HAP-1 (cell line): ENCODE data around the gene ERCC6L2.

Experiments
- DNase-seq, 2 experiments: peaks; one replicate each; pipeline ENCODE4 v3.0.0-alpha.2; 2016 to 2020; ENCODE audit warnings: low spot score in 2 of 2
- H3K27me3 ChIP-seq: fragments of 250-450 bp; sonication (Bioruptor Pico); 2 replicates; pipeline ENCODE4 v1.5.1; 2020; ENCODE audit warnings: low read depth, mild to moderate bottlenecking, moderate library complexity
- H3K36me3 ChIP-seq: fragments of 250-450 bp; sonication (Bioruptor Pico); replicated peaks from 2 replicates; pipeline ENCODE4 v1.5.1; 2020; ENCODE audit warnings: mild to moderate bottlenecking
- H3K4me1 ChIP-seq: fragments of 250-450 bp; sonication (Bioruptor Pico); 2 replicates; pipeline ENCODE4 v1.5.1; 2020; ENCODE audit warnings: mild to moderate bottlenecking
- H3K4me3 ChIP-seq: fragments of 250-450 bp; sonication (Bioruptor Pico); 2 replicates; pipeline ENCODE4 v1.5.1; 2020; ENCODE audit warnings: mild to moderate bottlenecking, moderate library complexity
- H3K9me3 ChIP-seq: fragments of 250-450 bp; sonication (Bioruptor Pico); 2 replicates; pipeline ENCODE4 v1.5.1; 2020; ENCODE audit warnings: mild to moderate bottlenecking, moderate library complexity
- in situ Hi-C: fragments of 300-500 bp; cut with MboI; formaldehyde crosslinking; loops from 3 replicates; pipeline ENCODE4 v1.14.3; 2020; ENCODE audit warnings: low sequenced_read_pairs, inconsistent platforms, mixed read lengths

The ERCC6L2 gene

DNA sequence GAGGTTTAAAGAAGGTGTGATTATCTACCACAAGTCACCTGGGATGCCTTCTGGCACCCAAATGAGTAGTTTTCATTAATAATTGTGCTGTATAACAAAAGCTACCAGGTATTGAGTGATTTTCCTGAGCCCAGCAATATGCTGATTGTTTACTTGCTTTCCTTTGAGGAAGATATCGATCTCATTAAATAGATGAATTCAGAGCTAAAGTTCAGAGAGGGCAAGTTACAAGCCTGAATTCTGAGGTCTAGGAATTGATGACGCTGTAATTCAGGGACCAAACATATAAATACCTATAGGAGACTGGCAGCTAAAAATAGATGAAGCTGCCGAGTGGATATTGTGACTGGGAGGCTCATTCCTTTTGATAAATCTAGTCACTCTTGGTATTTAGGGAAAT, 1.1 kb downstream of the ERCC6L2 start:
- in situ Hi-C loops, result loop anchor here (10.0 kb wide), 1 partner anchor 372 kb away; no protein-coding TSS in a partner anchor
- H3K9me3 ChIP-seq, result no peaks in the 10 kb centered on the region
- peaks cover 22% of the 10 kb centered on the region for H3K36me3 ChIP-seq
- DNase-seq, result no peak
- H3K4me1 ChIP-seq, result peaks cover 21% of the 10 kb centered on the region
- no peaks in the 10 kb centered on the region for H3K27me3 ChIP-seq
- no peak overlapping the region for H3K4me3 ChIP-seq

GRCh38 chr9:95877984-95878383, 2.5 kb downstream of the ERCC6L2 start:
- no peak for DNase-seq
- peaks cover 21% of the 10 kb centered on the region for H3K4me1 ChIP-seq
- no peak overlapping the region for H3K4me3 ChIP-seq
- no peaks in the 10 kb centered on the region for H3K27me3 ChIP-seq
- no peaks in the 10 kb centered on the region for H3K9me3 ChIP-seq
- peaks cover 26% of the 10 kb centered on the region for H3K36me3 ChIP-seq
- in situ Hi-C loops, result loop anchor here (10.0 kb wide), 1 partner anchor 373 kb away; no protein-coding TSS in a partner anchor

GRCh38 chr9:95879591-95879990, 4.1 kb downstream of the ERCC6L2 start:
- no peak for DNase-seq
- H3K36me3 ChIP-seq, result peaks cover 32% of the 10 kb centered on the region
- peaks cover 19% of the 10 kb centered on the region for H3K4me1 ChIP-seq
- in situ Hi-C loops, result loop anchor here (10.0 kb wide), 1 partner anchor 375 kb away; no protein-coding TSS in a partner anchor
- H3K27me3 ChIP-seq, result no peaks in the 10 kb centered on the region
- no peak overlapping the region for H3K4me3 ChIP-seq
- no peaks in the 10 kb centered on the region for H3K9me3 ChIP-seq

DNA sequence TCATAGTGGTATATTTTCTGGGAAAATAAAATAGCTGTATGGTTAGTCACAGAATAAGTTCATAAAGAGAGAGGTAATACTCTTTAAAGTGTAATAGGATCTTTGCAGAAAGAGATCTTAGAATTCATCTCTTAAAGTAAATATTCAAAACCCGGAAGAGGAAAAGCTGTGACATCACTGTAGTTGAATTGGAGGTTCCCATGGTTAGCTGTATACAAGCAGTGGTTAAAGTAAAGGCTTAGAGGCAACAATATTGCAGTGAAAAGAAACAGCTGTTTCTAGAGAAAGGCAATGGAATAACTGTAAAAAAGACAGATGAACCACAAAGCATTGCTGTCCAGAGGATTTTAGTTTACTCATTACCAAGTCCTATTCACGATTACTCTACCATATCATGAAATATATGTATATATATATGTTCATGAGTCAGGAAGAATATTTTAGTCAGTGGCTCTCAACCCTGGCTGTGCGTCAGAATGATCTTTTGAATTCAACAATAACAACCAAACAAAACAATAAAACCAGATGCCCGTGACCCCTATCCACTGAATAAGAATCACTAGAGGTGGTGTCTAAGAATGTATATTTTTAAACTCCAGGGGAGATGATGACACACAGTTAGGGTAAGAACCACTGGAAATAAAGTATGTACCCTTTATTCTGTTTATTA, 4.7 kb downstream of the ERCC6L2 start:
- peaks cover 19% of the 10 kb centered on the region for H3K4me1 ChIP-seq
- no peaks in the 10 kb centered on the region for H3K9me3 ChIP-seq
- H3K27me3 ChIP-seq, result no peaks in the 10 kb centered on the region
- DNase-seq, result no peak
- H3K36me3 ChIP-seq, result peaks cover 35% of the 10 kb centered on the region
- in situ Hi-C loops, result no loop called here
- H3K4me3 ChIP-seq, result no peak overlapping the region

GRCh38 chr9:95887926-95888497, 12.5 kb downstream of the ERCC6L2 start:
- H3K4me3 ChIP-seq, result no peak overlapping the region
- in situ Hi-C loops, result no loop called here
- no peaks in the 10 kb centered on the region for H3K27me3 ChIP-seq
- H3K4me1 ChIP-seq, result peaks cover 3% of the 10 kb centered on the region; the same call in 1 of the 2 replicates
- H3K9me3 ChIP-seq, result no peaks in the 10 kb centered on the region
- peaks cover 9% of the 10 kb centered on the region; the same call in 1 of the 2 replicates for H3K36me3 ChIP-seq
- DNase-seq, result no peak

GRCh38 chr9:95890594-95890993, 15.1 kb downstream of the ERCC6L2 start:
- in situ Hi-C loops, result no loop called here
- Histone ChIP-seq H3K36me3 (no peaks in the 10 kb centered on the region), H3K9me3 (no peaks in the 10 kb centered on the region), H3K4me3 (no peak overlapping the region), H3K4me1 (no peaks in the 10 kb centered on the region), H3K27me3 (no peaks in the 10 kb centered on the region)
- DNase-seq, result no peak

DNA sequence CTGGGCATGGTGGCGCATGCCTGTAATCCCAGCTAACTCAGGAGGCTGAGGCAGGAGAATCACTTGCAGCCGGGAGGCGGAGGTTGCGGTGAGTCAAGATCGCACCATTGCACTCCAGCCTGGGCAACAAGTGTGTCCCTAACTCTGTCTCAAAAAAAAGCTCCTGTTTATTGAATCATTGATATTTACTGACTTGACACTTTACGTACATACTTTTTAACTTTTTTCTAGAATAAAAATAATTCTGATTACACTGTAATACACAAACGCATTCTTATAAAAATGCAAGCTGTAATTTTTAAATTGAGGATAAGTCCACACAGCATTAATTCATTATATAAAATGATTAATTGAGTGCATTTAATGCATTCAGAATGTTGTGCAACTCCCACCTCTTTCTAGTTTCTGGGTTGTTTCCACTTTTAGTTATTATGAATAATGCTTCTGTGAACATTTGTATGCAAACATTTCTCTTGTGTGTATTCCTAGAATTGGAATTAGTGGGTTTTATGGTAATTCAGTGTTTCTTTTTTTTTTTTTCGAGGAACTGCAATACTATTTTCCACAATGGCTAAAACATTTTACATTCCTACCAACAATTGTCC, 15.7 kb downstream of the ERCC6L2 start:
- Histone ChIP-seq H3K4me1 (no peaks in the 10 kb centered on the region), H3K4me3 (no peak overlapping the region), H3K9me3 (no peaks in the 10 kb centered on the region), H3K36me3 (no peaks in the 10 kb centered on the region), H3K27me3 (no peaks in the 10 kb centered on the region)
- DNase-seq, result no peak
- in situ Hi-C loops, result no loop called here

DNA sequence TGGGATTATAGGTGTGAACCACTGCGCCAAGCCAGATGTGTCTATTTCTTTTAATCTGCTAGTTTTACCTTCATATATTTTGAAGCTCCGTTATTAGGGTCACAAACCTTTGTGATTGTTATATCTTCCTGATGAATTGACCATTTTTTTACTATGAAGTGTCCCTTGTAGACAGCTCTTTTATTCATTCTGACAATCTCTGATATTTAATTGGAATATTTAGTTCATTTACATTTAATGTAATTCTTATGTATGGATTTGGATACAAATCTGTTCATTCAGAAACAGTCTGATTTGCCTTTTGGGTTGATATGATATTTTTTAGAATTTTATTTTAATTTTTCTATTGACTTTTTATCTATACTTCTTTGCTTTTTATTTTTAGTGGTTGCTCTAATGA, 17.2 kb downstream of the ERCC6L2 start:
- no peaks in the 10 kb centered on the region for H3K4me1 ChIP-seq
- no peaks in the 10 kb centered on the region for H3K36me3 ChIP-seq
- in situ Hi-C loops, result no loop called here
- no peaks in the 10 kb centered on the region for H3K27me3 ChIP-seq
- no peaks in the 10 kb centered on the region for H3K9me3 ChIP-seq
- no peak overlapping the region for H3K4me3 ChIP-seq
- DNase-seq, result no peak

DNA sequence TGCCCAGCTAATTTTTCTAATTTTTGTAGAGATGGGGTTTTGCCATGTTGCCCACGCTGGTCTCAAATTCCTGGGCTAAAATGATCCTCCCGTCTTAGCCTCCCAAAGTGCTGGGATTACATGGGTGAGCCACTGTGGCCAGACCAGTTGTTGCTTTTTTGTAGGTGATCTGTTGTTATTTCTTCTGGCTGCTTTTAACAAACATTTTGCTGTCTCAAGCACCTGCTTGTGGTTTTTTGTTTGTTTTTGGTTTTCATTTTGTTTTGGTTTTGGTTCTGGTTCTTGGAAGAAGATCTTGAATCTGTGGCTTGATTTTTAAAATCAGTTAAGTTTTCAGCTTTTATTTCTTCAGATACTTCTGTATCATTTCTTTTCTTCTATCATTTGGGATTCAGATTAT, 21.1 kb downstream of the ERCC6L2 start:
- Histone ChIP-seq H3K4me3 (no peak overlapping the region), H3K36me3 (no peaks in the 10 kb centered on the region), H3K9me3 (no peaks in the 10 kb centered on the region), H3K27me3 (no peaks in the 10 kb centered on the region), H3K4me1 (peaks cover 3% of the 10 kb centered on the region; the same call in 1 of the 2 replicates)
- in situ Hi-C loops, result no loop called here
- no peak for DNase-seq

- no peaks in the 10 kb centered on the region for H3K27me3 ChIP-seq
- no peaks in the 10 kb centered on the region; the same call in 1 of the 2 replicates for H3K36me3 ChIP-seq
- peaks cover 3% of the 10 kb centered on the region; the same call in 1 of the 2 replicates for H3K4me1 ChIP-seq
- in situ Hi-C loops, result no loop called here
- DNase-seq, result no peak
- H3K9me3 ChIP-seq, result no peaks in the 10 kb centered on the region
- H3K4me3 ChIP-seq, result no peak overlapping the region
Measured at GRCh38 chr9:95901506-95901905, 26.0 kb downstream of the ERCC6L2 start.

- Histone ChIP-seq H3K4me1 (peaks cover 3% of the 10 kb centered on the region; the same call in 1 of the 2 replicates), H3K4me3 (no peak overlapping the region), H3K9me3 (no peaks in the 10 kb centered on the region), H3K27me3 (no peaks in the 10 kb centered on the region), H3K36me3 (no peaks in the 10 kb centered on the region; the same call in 1 of the 2 replicates)
- in situ Hi-C loops, result no loop called here
- no peak for DNase-seq
Measured at GRCh38 chr9:95903398-95903797, 27.9 kb downstream of the ERCC6L2 start.

GRCh38 chr9:95907794-95908193, 32.3 kb downstream of the ERCC6L2 start:
- in situ Hi-C loops, result no loop called here
- Histone ChIP-seq H3K27me3 (no peaks in the 10 kb centered on the region), H3K4me3 (no peak overlapping the region), H3K4me1 (no peaks in the 10 kb centered on the region), H3K36me3 (peaks cover 4% of the 10 kb centered on the region), H3K9me3 (no peaks in the 10 kb centered on the region)
- peak in 1 of 2 experiments; percentile 13 for DNase-seq

- H3K27me3 ChIP-seq, result no peaks in the 10 kb centered on the region
- H3K4me3 ChIP-seq, result no peak overlapping the region
- in situ Hi-C loops, result no loop called here
- no peak for DNase-seq
- H3K36me3 ChIP-seq, result peaks cover 4% of the 10 kb centered on the region
- no peaks in the 10 kb centered on the region for H3K9me3 ChIP-seq
- H3K4me1 ChIP-seq, result no peaks in the 10 kb centered on the region
Measured at GRCh38 chr9:95910023-95910707, 34.7 kb downstream of the ERCC6L2 start.
